Cardiac muscle cell (in vitro differentiated cells and primary cell): ENCODE measurements around the gene ARL14EP. TPM values are rescaled to one million over a fixed set of nuclear protein-coding genes. Genes with fewer than 3 reads are reported as not detected.

Source experiments
- DNase-seq, 2 donors: peaks; one replicate each; pipeline versions ENCODE4 v3.0.0 to v3.0.0-alpha.2; 2010 to 2017; ENCODE audit warnings: low read depth in 1 of 2, low spot score in 1 of 2
- H3K27ac ChIP-seq: fragments of 200-600 bp; sonication (generic); 2 replicates; pipeline ENCODE4 v1.5.1; 2016
- H3K27me3 ChIP-seq: fragments of 200-600 bp; sonication (generic); 2 replicates; pipeline ENCODE4 v1.6.0; 2016; ENCODE audit warnings: control low read depth
- H3K36me3 ChIP-seq: fragments of 200-600 bp; sonication (generic); 2 replicates; pipeline ENCODE4 v1.5.1; 2016; ENCODE audit warnings: control low read depth
- H3K4me1 ChIP-seq: fragments of 200-600 bp; sonication (generic); 2 replicates; pipeline ENCODE4 v1.8.1; 2017; ENCODE audit warnings: low read depth, mild to moderate bottlenecking, mixed run types
- H3K4me3 ChIP-seq: fragments of 200-600 bp; sonication (generic); 2 replicates; pipeline ENCODE4 v1.5.1; 2016; ENCODE audit warnings: mild to moderate bottlenecking
- H3K9me3 ChIP-seq: fragments of 200-600 bp; sonication (generic); 2 replicates; pipeline ENCODE4 v1.5.1; 2017; ENCODE audit warnings: low read depth, mild to moderate bottlenecking, control low read depth
- CTCF ChIP-seq: IDR thresholded peaks from 2 replicates; pipeline ENCODE4 v1.5.1; 2012; ENCODE audit warnings: low read depth, mild to moderate bottlenecking, low read length
- polyA plus RNA-seq: library from polyadenylated mRNA; unstranded; fragments of >200 nt; fragmentation: Nextera tagmentation; extraction: Ambion mirVana; gene quantifications from 2 replicates; pipeline ENCODE4 v1.2.1, GENCODE V29; 2016
- total RNA-seq: library from RNA; depleted of rRNA; stranded (reverse); fragments of >200 nt; gene quantifications from 2 replicates; pipeline ENCODE4 v1.2.3, GENCODE V29; 2016

Gene ARL14EP
- total and polyA plus RNA-seq, 2 experiments from 2014 or later, result 25.6 to 34.0 TPM

GRCh38 chr11:30326906-30327305, 4.0 kb downstream of the ARL14EP start:
- H3K9me3 ChIP-seq, result no peaks in the 10 kb centered on the region
- H3K4me1 ChIP-seq, result peaks cover 14% of the 10 kb centered on the region
- no peak for DNase-seq
- TF ChIP-seq CTCF, result no peak
- no peaks in the 10 kb centered on the region for H3K27me3 ChIP-seq
- no peak overlapping the region for H3K27ac ChIP-seq
- H3K36me3 ChIP-seq, result peaks cover 7% of the 10 kb centered on the region
- H3K4me3 ChIP-seq, result no peak overlapping the region

GRCh38 chr11:30328681-30329080, 5.8 kb downstream of the ARL14EP start:
- Histone ChIP-seq H3K27me3 (no peaks in the 10 kb centered on the region), H3K4me3 (no peak overlapping the region), H3K36me3 (peaks cover 13% of the 10 kb centered on the region), H3K9me3 (no peaks in the 10 kb centered on the region), H3K27ac (no peak overlapping the region), H3K4me1 (peaks cover 14% of the 10 kb centered on the region)
- peak in 1 of 2 donors; percentile 23 for DNase-seq
- no peak for TF ChIP-seq CTCF

GRCh38 chr11:30329150-30329940, 6.4 kb downstream of the ARL14EP start:
- H3K9me3 ChIP-seq, result no peaks in the 10 kb centered on the region
- no peak overlapping the region for H3K27ac ChIP-seq
- H3K4me1 ChIP-seq, result peaks cover 7% of the 10 kb centered on the region
- no peaks in the 10 kb centered on the region for H3K27me3 ChIP-seq
- no peak for TF ChIP-seq CTCF
- peaks cover 13% of the 10 kb centered on the region for H3K36me3 ChIP-seq
- H3K4me3 ChIP-seq, result no peak overlapping the region
- DNase-seq, result no peak

GRCh38 chr11:30333405-30333804, 10.5 kb downstream of the ARL14EP start:
- DNase-seq, result peak in 1 of 2 donors; percentile 23
- Histone ChIP-seq H3K9me3 (no peaks in the 10 kb centered on the region), H3K4me1 (no peaks in the 10 kb centered on the region), H3K27me3 (no peaks in the 10 kb centered on the region), H3K36me3 (peaks cover 36% of the 10 kb centered on the region), H3K4me3 (no peak overlapping the region), H3K27ac (no peak overlapping the region)
- peak; percentile 43 for TF ChIP-seq CTCF

GRCh38 chr11:30342736-30343166, 19.8 kb downstream of the ARL14EP start:
- Histone ChIP-seq H3K36me3 (peaks cover 9% of the 10 kb centered on the region), H3K27me3 (no peaks in the 10 kb centered on the region), H3K4me3 (no peak overlapping the region), H3K9me3 (no peaks in the 10 kb centered on the region), H3K27ac (no peak overlapping the region), H3K4me1 (no peaks in the 10 kb centered on the region)
- no peak for TF ChIP-seq CTCF
- no peak for DNase-seq
